GM19324 (cell line): ENCODE measurements around the gene ADD1.
"Not testable (repeated sequence)": the region's sequence is repeated elsewhere in the genome, so short reads cannot be mapped to it uniquely, and the experiment has no call there.

ENCODE experiments used
- ATAC-seq: cut with Tn5 transposase; IDR thresholded peaks from one replicate; pipeline ENCODE4 v1.9.1; 2021; ENCODE audit warnings: mild to moderate bottlenecking, moderate library complexity; ENCODE audit not compliant: unreplicated experiment, low FRiP score

The ADD1 gene

GRCh38 chr4:2942037-2942531 lies 98.4 kb downstream of the ADD1 start:
- ATAC-seq = no peak

DNA sequence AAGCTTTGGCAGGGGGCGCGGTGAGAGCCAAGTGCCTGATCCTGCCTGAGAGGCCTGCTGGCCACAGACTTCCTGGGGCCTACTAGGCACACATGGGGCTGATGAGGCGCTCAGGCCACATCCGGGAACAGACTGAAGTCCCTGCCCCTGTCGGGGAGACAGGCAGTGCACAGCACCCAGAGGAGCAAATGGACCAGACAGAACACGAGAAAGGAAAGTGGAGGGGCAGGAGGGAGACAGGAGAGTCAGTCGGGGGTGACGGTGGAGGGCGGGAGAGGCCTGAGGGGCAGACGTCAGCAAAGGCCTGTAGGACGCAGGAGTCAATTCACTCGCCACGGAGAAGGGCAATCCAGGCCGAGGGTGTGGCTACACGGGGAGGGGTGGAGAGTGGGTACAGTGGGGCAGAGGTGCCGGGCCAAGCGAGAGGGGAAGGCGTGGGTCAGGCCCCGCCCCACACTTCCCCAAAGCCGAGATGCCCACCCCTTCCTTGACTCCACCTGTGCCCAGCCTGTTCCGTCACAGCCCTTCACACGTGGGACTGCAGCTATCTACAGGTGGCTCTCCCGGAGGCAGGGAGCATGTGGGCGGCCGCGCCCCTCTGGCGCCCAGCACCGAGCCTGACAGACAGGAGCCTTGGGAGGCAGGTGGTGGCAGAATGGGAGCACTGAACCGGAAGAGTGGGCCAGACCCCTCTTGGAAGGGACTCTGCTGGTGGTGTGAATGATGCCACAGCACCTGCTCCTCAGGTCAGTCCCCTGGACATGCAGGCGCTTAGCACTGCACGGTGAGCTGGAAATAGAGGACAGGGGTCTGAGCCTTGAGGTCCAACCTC lies 99.1 kb downstream of the ADD1 start:
- no peak for ATAC-seq

GRCh38 chr4:2943364-2944090 lies 99.9 kb downstream of the ADD1 start:
- no peak for ATAC-seq

GRCh38 chr4:2944091-2944482 lies 100.4 kb downstream of the ADD1 start:
- no peak for ATAC-seq

GRCh38 chr4:2944586-2945526 lies 101.2 kb downstream of the ADD1 start:
- no peak for ATAC-seq

DNA sequence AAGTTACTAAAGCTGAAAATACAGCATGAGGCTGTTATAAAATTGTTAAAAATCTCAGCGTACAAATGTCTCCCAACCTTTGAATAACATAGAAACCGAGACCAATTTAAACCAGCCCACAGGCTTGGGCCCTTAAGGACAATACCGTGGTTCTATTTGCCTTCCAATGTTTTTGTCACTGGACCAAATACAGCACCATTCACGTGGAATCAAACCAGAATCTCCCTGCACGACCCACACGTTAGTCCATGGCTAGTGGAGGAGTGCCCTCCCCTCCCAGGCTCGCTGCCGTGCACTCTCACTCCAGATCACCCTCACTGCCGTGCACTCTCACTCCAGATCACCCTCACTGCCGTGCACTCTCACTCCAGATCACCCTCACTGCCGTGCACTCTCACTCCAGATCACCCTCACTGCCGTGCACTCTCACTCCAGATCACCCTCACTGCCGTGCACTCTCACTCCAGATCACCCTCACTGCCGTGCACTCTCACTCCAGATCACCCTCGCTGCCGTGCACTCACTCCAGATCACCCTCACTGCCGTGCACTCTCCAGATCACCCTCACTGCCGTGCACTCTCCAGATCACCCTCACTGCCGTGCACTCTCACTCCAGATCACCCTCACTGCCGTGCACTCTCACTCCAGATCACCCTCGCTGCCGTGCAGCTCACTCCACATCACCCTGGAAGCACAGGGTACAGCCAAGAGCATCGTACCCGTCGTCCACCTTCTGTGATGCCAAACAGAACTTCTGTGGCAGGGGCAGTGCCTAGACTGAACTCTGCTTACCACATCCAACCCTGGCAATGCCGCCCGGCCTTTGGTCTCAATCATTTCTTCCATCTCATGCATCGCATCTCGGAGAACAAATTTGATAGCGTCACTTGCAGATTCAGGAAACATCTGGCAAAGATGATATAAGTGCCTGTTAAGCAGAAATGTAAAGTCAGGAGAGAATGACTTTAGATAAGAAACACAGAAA lies 102.3 kb downstream of the ADD1 start:
- not testable (repeated sequence) for ATAC-seq

- ATAC-seq = no peak
Observed at GRCh38 chr4:2946812-2947600, 103.4 kb downstream of the ADD1 start.

GRCh38 chr4:2947926-2948325 lies 104.3 kb downstream of the ADD1 start:
- no peak for ATAC-seq

DNA sequence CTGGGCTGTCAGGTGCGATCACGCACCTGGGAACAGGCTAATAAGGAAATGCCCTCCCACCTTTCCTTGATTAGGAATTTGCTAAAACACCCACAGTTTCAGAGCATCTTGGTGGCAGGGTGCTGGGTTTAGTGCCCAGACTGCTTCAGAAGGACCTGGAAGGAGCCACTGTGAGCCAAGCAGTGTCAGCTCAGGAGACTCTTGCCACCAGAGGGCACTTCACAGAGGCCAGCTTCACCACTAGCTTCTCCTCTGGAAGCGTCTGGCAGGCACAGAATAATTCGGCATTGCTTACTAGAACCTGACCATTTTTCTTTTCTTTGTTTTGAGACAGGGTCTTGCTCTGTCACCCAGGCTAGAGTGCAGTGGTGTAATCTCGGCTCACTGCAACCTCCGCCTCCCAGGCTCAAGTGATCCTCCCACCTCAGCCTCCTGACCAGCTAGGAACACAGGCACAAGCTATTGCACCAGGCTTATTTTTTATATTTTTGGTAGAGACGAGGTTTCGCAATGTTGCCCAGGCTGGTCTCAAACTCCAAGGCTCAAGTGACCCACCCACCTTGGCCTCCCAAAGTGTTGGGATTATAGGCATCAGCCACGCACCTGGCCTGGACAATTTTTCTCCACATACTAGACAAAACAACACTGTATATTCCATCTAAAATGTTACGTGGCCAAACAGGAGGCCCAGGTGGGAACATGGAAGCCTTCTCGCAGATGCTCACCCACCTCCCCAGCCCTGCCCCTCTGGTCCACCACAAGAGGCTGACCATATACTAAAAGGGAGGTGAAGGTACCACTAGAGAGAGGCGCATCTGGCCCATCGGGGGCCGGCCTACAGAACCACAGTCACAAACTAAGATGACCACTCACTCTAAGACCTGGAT lies 105.5 kb downstream of the ADD1 start:
- ATAC-seq = no peak

DNA sequence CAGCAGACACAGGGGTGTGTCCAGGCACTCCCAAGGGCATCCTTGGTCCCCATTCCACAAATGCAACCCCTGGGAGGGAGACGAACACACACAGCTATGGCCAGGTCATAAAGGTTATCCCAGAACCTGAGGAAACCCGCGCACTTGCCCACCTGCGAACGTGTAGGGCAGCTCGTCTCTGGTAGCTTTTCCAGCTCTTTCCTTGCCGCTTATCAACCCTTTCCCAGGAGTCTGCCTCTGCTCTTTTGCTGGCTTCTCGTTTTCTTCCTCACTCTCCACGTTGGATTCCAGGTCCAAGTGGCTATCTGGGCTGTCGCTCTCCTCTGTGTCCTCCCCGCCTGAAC lies 106.1 kb downstream of the ADD1 start:
- no peak for ATAC-seq

DNA sequence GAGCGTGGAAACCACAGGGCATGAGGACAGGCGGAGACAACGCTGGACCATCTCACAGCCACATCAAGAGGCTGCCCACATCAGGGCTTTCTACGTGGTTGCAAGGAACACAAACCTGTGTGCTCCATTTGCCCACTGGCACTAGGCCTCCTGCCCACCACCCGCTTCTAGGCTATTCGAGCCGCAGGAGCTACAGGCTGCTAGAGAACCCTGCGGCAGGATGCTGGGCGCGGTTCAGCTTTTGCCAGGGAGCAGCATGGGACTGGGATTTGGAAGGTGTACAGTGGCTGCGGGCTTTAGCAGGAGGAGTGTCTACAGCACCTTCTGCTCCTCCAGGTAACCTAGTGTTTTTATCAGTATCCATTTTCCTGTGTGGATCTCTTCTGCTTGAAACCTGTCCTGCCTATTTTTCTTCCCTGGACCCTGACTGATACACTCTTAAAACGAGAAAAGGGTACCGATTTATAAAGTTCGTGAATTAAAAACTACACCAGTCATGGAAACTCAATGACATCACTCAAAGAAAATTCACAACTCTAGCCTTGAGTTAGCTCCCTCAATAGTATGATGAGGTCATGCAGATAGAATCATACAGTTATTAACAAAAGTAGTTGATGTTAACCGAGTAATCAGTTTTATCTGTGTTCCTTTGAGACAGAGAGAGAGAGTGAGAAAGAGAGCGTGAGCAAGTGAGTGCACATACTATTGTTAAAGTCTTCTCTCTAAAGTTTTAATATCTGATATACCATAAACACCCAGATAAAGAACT lies 106.8 kb downstream of the ADD1 start:
- no peak for ATAC-seq

- ATAC-seq = no peak
Observed at GRCh38 chr4:2953496-2953895, 109.9 kb downstream of the ADD1 start.

GRCh38 chr4:2954358-2955185 lies 110.9 kb downstream of the ADD1 start:
- ATAC-seq = no peak

DNA sequence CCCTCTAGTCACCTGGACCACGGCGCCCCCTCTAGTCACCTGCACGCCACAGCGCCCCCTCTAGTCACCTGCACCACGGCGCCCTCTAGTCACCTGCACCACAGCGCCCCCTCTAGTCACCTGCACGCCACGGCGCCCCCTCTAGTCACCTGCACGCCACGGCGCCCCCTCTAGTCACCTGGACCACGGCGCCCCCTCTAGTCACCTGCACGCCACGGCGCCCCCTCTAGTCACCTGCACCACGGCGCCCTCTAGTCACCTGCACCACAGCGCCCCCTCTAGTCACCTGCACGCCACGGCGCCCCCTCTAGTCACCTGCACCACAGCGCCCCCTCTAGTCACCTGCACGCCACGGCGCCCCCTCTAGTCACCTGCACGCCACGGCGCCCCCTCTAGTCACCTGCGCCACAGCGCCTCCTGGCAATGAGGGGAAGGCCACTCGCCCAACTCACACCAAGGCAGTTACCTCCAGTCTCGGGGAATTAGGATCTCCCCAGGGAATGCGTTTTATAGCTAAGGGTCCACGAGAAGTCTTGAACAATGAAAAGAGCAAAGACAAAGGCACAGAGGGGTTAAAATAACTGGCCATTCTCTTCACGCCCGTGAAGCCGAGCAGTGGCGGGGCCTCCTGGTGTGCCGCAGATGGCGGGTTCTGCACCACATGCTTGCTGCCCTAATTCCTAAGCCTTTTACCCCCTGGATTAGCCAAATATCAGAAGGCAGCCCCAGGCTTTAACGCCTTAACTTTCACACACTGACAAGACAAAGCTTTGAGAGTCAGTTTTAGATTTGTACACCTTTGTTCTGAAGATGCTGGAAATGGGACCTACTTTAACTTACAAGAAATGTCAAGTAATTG lies 111.8 kb downstream of the ADD1 start:
- not testable (repeated sequence) for ATAC-seq

DNA sequence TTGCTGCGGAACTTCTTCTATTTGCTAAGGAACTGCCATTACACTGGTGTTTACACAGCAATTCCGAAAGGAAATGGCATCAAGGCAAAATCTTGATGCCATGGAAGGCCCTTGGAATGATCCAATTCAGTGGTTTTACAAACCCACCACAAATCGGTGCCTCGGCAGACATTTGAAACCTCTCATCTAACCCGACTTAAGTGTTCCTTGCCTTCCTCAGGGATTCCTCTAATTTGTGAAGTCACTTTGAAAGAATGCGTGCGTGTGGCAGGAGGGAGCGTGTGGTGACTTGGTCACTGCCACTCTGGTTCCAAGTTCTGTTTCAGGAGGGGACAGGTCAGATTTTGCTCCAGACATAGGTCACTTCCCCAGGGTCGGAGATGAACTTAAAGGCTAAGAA lies 114.8 kb downstream of the ADD1 start:
- ATAC-seq = no peak
